ENCODE data around the gene GZMM. TPM values are rescaled to one million over a fixed set of nuclear protein-coding genes. Genes with fewer than 3 reads are reported as not detected.
A peak's percentile ranks its signal among the peaks of the same experiment; 100 is the strongest.

Gene GZMM
- total and polyA plus RNA-seq, 2 donors: 28.0 to 57.1 TPM

DNA sequence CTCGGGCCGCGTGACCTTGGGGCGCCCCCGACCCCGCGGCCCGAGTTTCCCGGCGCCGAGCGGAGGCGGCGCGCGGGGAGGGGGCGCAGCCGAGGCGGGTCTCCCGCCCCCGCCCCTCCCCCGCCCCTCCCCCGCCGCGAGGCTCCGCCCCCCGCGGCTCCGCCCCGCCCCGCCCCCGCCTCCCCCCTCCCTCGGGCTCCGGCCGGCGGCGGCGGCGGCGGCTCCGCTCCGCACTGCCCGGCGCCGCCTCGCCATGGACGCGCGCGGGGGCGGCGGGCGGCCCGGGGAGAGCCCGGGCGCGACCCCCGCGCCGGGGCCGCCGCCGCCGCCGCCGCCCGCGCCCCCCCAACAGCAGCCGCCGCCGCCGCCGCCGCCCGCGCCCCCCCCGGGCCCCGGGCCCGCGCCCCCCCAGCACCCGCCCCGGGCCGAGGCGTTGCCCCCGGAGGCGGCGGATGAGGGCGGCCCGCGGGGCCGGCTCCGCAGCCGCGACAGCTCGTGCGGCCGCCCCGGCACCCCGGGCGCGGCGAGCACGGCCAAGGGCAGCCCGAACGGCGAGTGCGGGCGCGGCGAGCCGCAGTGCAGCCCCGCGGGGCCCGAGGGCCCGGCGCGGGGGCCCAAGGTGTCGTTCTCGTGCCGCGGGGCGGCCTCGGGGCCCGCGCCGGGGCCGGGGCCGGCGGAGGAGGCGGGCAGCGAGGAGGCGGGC lies 46.0 kb downstream of the GZMM start, which contains the start of gene HCN2:
TSS of gene HCN2 (plus strand) at position 189 of the 703 bp plus-strand sequence. CDS start at position 254, 65 bp downstream.
- H3K36me3 ChIP-seq (ENCODE audit: control insufficient read depth in 2 of 2, insufficient read depth in 2 of 2, low read length in 1 of 2): no peaks in the 10 kb centered on the region
- H3K27ac ChIP-seq (ENCODE audit: low read depth in 1 of 2, low read length in 1 of 2): no peak within 1 kb of the TSS
- under 1% methylated on average over 95 of the region's 132 CpGs for WGBS
- peak within 1 kb of the TSS in 1 of 2 donors; percentile 45 for H3K4me3 ChIP-seq (ENCODE audit: low read length in 2 of 2)
- no peak for DNase-seq (ENCODE audit: low read depth in 6 of 9, low spot score in 9 of 9)
- peaks cover 0 to 4% of the 10 kb centered on the region in 2 donors for H3K9me3 ChIP-seq (ENCODE audit: control insufficient read depth in 2 of 2, insufficient read depth in 1 of 2, low read length in 1 of 2)
- H3K4me1 ChIP-seq (ENCODE audit: control insufficient read depth in 2 of 2, insufficient read depth in 2 of 2, low read length in 2 of 2): peaks cover 0 to 4% of the 10 kb centered on the region in 2 donors
- H3K27me3 ChIP-seq (ENCODE audit: control insufficient read depth in 2 of 2, insufficient read depth in 1 of 2, low read length in 1 of 2): peaks cover 58 to 89% of the 10 kb centered on the region in 2 donors

DNA sequence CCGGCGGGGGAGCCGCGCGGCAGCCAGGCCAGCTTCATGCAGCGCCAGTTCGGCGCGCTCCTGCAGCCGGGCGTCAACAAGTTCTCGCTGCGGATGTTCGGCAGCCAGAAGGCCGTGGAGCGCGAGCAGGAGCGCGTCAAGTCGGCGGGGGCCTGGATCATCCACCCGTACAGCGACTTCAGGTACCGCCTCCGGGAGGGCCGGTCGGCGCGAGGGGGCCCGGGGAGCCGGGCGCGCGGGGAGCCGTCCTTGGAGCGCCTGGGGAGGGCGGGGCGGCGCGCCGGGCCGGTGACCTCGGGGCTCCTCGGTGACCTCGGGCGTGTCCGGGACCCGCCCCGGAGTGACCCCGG lies 46.5 kb downstream of the GZMM start:
- peaks cover 0 to 4% of the 10 kb centered on the region in 2 donors for H3K4me1 ChIP-seq (ENCODE audit: control insufficient read depth in 2 of 2, insufficient read depth in 2 of 2, low read length in 2 of 2)
- H3K36me3 ChIP-seq (ENCODE audit: control insufficient read depth in 2 of 2, insufficient read depth in 2 of 2, low read length in 1 of 2): no peaks in the 10 kb centered on the region
- no peak overlapping the region for H3K27ac ChIP-seq (ENCODE audit: low read depth in 1 of 2, low read length in 1 of 2)
- peaks cover 58 to 93% of the 10 kb centered on the region in 2 donors for H3K27me3 ChIP-seq (ENCODE audit: control insufficient read depth in 2 of 2, insufficient read depth in 1 of 2, low read length in 1 of 2)
- no peak for DNase-seq (ENCODE audit: low read depth in 6 of 9, low spot score in 9 of 9)
- peaks cover 0 to 4% of the 10 kb centered on the region in 2 donors for H3K9me3 ChIP-seq (ENCODE audit: control insufficient read depth in 2 of 2, insufficient read depth in 1 of 2, low read length in 1 of 2)
- H3K4me3 ChIP-seq (ENCODE audit: low read length in 2 of 2): peak overlapping the region in 1 of 2 donors; percentile 45
- 3% methylated on average over 50 of the region's 50 CpGs for WGBS

DNA sequence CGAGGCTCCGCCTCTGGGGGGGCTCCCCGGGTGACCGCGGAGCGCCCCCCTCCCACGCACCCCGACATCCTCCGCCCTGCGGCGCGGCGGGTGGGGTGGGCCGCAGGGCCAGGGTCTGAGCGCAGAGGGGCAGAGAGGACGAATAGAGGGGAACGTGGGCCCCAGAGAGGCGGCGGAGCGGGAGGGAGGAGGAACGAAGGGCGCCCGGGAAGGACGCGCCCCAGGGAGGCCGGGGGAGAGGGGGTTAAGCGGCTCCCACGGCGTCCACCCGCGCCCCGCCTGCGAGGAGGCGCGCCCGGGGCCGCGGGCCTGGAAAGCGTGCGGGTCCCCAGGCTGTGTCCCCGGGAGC lies 46.9 kb downstream of the GZMM start:
- 16% methylated on average over 41 of the region's 41 CpGs for WGBS
- Histone ChIP-seq H3K9me3 (ENCODE audit: control insufficient read depth in 2 of 2, insufficient read depth in 1 of 2, low read length in 1 of 2) (peaks cover 0 to 4% of the 10 kb centered on the region in 2 donors), H3K4me1 (ENCODE audit: control insufficient read depth in 2 of 2, insufficient read depth in 2 of 2, low read length in 2 of 2) (peaks cover 0 to 4% of the 10 kb centered on the region in 2 donors), H3K27ac (ENCODE audit: low read depth in 1 of 2, low read length in 1 of 2) (no peak overlapping the region), H3K4me3 (ENCODE audit: low read length in 2 of 2) (no peak overlapping the region), H3K36me3 (ENCODE audit: control insufficient read depth in 2 of 2, insufficient read depth in 2 of 2, low read length in 1 of 2) (no peaks in the 10 kb centered on the region), H3K27me3 (ENCODE audit: control insufficient read depth in 2 of 2, insufficient read depth in 1 of 2, low read length in 1 of 2) (peaks cover 60 to 93% of the 10 kb centered on the region in 2 donors)
- DNase-seq (ENCODE audit: low read depth in 6 of 9, low spot score in 9 of 9): no peak

DNA sequence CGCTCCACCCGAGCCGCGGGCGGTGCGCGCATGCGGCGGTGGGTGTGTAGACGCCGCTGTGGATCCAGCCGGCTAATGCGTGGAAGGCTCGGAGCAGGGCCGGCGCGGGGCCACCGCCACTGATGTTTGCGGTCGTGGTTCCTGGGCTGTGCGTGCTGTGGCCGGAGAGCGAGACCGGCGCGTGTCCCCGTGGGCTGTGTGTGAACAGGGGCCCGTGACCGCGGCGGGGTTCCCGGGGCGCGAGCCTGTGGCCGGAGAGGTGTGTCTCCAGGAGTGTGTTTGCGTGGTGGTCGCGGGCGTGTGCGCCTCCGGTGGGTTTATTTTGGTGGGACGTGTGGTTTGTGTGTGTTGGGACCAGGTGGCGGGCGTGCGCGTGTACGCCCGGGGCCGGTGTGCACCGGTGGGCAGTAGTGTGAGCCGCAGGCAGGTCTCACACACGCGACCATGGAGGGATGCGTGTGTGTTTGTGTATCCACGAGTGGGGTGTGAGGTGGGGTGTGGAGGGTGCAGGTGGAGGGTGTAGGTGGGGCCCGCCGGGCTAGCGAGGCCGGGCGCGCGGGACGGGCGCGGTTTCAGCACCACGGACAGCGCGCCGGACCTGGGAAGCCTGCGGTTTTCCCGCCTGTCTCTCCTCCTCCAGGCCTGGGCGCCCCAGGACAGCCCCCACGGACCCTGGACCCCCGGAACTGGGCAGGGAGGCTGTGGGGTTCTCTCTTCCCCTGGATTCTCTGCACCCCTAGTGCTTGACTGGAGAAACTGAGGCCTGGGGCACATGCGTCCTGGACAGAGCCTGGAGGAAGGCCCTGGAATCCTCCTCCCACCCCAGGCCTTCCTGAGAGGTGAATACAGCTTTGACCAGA lies 47.5 kb downstream of the GZMM start:
- peaks cover 0 to 4% of the 10 kb centered on the region in 2 donors for H3K4me1 ChIP-seq (ENCODE audit: control insufficient read depth in 2 of 2, insufficient read depth in 2 of 2, low read length in 2 of 2)
- DNase-seq (ENCODE audit: low read depth in 6 of 9, low spot score in 9 of 9): no peak
- WGBS: 41% methylated on average over 75 of the region's 75 CpGs
- peaks cover 61 to 92% of the 10 kb centered on the region in 2 donors for H3K27me3 ChIP-seq (ENCODE audit: control insufficient read depth in 2 of 2, insufficient read depth in 1 of 2, low read length in 1 of 2)
- H3K36me3 ChIP-seq (ENCODE audit: control insufficient read depth in 2 of 2, insufficient read depth in 2 of 2, low read length in 1 of 2): no peaks in the 10 kb centered on the region
- peaks cover 0 to 4% of the 10 kb centered on the region in 2 donors for H3K9me3 ChIP-seq (ENCODE audit: control insufficient read depth in 2 of 2, insufficient read depth in 1 of 2, low read length in 1 of 2)
- H3K27ac ChIP-seq (ENCODE audit: low read depth in 1 of 2, low read length in 1 of 2): no peak overlapping the region
- no peak overlapping the region for H3K4me3 ChIP-seq (ENCODE audit: low read length in 2 of 2)

DNA sequence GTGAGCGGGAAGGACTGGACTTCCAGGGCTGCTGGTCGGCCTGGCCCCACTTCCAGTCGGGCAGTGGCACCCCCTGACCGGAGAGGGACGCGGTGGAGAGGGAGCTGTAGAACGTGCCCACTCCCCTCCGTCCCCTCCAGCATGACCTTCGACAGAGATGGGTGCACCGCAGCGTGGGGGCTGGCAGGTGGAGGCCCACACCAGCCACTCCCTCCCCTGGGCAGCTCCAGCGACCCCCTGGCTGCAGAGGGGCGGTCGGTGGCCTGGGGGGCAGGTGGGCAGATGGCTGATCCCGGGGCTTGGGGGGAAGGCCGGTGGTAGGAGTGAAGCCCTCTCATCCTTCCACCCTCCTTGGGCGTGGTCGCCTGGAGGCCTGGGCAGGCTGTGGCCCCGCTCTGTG lies 48.2 kb downstream of the GZMM start:
- no peaks in the 10 kb centered on the region for H3K36me3 ChIP-seq (ENCODE audit: control insufficient read depth in 2 of 2, insufficient read depth in 2 of 2, low read length in 1 of 2)
- peaks cover 0 to 4% of the 10 kb centered on the region in 2 donors for H3K9me3 ChIP-seq (ENCODE audit: control insufficient read depth in 2 of 2, insufficient read depth in 1 of 2, low read length in 1 of 2)
- H3K4me3 ChIP-seq (ENCODE audit: low read length in 2 of 2): no peak overlapping the region
- no peak for DNase-seq (ENCODE audit: low read depth in 6 of 9, low spot score in 9 of 9)
- H3K27ac ChIP-seq (ENCODE audit: low read depth in 1 of 2, low read length in 1 of 2): no peak overlapping the region
- H3K4me1 ChIP-seq (ENCODE audit: control insufficient read depth in 2 of 2, insufficient read depth in 2 of 2, low read length in 2 of 2): peaks cover 0 to 4% of the 10 kb centered on the region in 2 donors
- WGBS: 84% methylated on average over 19 of the region's 19 CpGs
- peaks cover 54 to 92% of the 10 kb centered on the region in 2 donors for H3K27me3 ChIP-seq (ENCODE audit: control insufficient read depth in 2 of 2, insufficient read depth in 1 of 2, low read length in 1 of 2)

DNA sequence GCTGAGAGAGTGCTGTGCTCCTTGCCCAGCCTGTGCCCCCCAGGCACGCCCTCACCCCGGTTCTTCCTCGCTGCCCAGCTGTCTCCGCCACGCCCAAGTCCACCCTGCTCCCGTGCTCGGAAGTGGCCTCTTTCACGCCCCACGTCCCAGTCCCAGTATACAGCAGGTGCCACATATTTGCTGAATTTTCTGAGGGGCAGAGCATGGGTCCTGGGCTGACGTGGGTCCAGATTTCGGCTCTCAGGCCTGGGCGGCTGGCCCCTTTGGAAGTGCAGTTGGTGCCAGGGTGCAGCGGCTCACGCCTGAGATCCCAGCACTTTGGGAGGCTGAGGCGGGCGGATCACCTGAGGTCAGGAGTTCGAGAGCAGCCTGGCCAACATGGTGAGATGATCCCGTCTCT lies 49.2 kb downstream of the GZMM start:
- DNase-seq (ENCODE audit: low read depth in 6 of 9, low spot score in 9 of 9): no peak
- 87% methylated on average over 18 of the region's 18 CpGs for WGBS
- Histone ChIP-seq H3K36me3 (ENCODE audit: control insufficient read depth in 2 of 2, insufficient read depth in 2 of 2, low read length in 1 of 2) (no peaks in the 10 kb centered on the region), H3K27me3 (ENCODE audit: control insufficient read depth in 2 of 2, insufficient read depth in 1 of 2, low read length in 1 of 2) (peaks cover 47 to 84% of the 10 kb centered on the region in 2 donors), H3K9me3 (ENCODE audit: control insufficient read depth in 2 of 2, insufficient read depth in 1 of 2, low read length in 1 of 2) (peaks cover 0 to 4% of the 10 kb centered on the region in 2 donors), H3K4me3 (ENCODE audit: low read length in 2 of 2) (no peak overlapping the region), H3K27ac (ENCODE audit: low read depth in 1 of 2, low read length in 1 of 2) (no peak overlapping the region), H3K4me1 (ENCODE audit: control insufficient read depth in 2 of 2, insufficient read depth in 2 of 2, low read length in 2 of 2) (peaks cover 0 to 4% of the 10 kb centered on the region in 2 donors)

DNA sequence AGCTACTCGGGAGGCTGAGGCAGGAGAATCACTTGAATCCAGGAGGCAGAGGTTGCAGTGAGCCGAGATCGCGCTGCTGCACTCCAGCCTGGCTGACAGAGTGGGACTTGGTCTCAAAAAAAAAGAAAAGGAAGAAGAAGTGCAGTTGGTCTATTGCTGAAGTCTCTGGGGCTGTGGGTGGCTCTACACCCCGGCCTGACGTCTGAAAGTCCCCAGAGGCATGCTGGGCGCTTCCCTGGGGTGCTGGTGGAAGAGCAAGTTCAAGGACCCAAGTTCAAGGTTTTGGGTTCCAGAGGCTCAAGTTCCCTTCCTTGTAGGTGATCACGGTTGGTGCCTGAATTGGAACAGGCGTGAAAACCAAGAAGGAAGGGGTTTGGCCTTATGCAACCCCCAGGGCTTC lies 49.7 kb downstream of the GZMM start:
- Histone ChIP-seq H3K4me1 (ENCODE audit: control insufficient read depth in 2 of 2, insufficient read depth in 2 of 2, low read length in 2 of 2) (peaks cover 0 to 4% of the 10 kb centered on the region in 2 donors), H3K9me3 (ENCODE audit: control insufficient read depth in 2 of 2, insufficient read depth in 1 of 2, low read length in 1 of 2) (peaks cover 0 to 4% of the 10 kb centered on the region in 2 donors), H3K4me3 (ENCODE audit: low read length in 2 of 2) (no peak overlapping the region), H3K36me3 (ENCODE audit: control insufficient read depth in 2 of 2, insufficient read depth in 2 of 2, low read length in 1 of 2) (no peaks in the 10 kb centered on the region), H3K27ac (ENCODE audit: low read depth in 1 of 2, low read length in 1 of 2) (no peak overlapping the region), H3K27me3 (ENCODE audit: control insufficient read depth in 2 of 2, insufficient read depth in 1 of 2, low read length in 1 of 2) (peaks cover 42 to 80% of the 10 kb centered on the region in 2 donors)
- no peak for DNase-seq (ENCODE audit: low read depth in 6 of 9, low spot score in 9 of 9)
- WGBS: 71% methylated on average over 9 of the region's 9 CpGs

DNA sequence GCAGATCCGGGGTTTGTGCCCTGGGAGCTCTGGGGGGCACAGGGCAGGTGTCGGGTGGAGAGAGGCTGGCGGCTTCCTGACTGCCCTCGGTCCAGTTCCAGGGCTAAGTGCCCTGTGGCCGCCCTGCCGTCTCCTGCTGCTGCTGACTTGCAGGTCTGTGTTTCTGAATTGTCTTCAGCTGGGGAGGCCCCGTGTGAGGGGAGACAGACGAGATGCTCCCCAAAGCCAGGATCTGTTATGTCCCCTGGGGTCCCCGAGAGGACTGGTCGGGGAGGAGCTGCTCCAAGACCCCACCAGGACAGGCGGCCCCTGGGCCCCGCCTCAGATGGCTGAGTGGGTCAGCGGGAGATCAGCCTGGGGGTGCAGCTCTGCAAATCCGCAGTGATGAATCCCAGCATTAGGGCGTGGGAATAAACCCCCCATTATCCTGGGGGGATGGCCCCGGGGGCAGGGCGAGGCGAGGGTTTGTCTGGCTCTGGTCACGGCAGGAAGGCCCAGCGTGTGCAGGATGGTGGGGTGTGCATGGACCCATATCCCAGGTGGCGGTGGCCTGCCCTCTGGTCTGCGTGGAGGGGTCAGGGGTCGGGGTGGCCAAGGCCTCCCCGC lies 50.5 kb downstream of the GZMM start:
- H3K27me3 ChIP-seq (ENCODE audit: control insufficient read depth in 2 of 2, insufficient read depth in 1 of 2, low read length in 1 of 2): peaks cover 33 to 71% of the 10 kb centered on the region in 2 donors
- WGBS: 79% methylated on average over 24 of the region's 24 CpGs
- H3K27ac ChIP-seq (ENCODE audit: low read depth in 1 of 2, low read length in 1 of 2): no peak overlapping the region
- H3K4me1 ChIP-seq (ENCODE audit: control insufficient read depth in 2 of 2, insufficient read depth in 2 of 2, low read length in 2 of 2): no peaks in the 10 kb centered on the region
- H3K4me3 ChIP-seq (ENCODE audit: low read length in 2 of 2): no peak overlapping the region
- no peaks in the 10 kb centered on the region for H3K36me3 ChIP-seq (ENCODE audit: control insufficient read depth in 2 of 2, insufficient read depth in 2 of 2, low read length in 1 of 2)
- DNase-seq (ENCODE audit: low read depth in 6 of 9, low spot score in 9 of 9): no peak
- H3K9me3 ChIP-seq (ENCODE audit: control insufficient read depth in 2 of 2, insufficient read depth in 1 of 2, low read length in 1 of 2): no peaks in the 10 kb centered on the region

Measured in thymus (tissue), 11 donors.